HG03097 (cell line): ENCODE measurements around the gene FAM107A.

Source experiments
- ATAC-seq: cut with Tn5 transposase; IDR thresholded peaks from one replicate; pipeline ENCODE4 v1.9.1; 2021; ENCODE audit not compliant: unreplicated experiment, low FRiP score

The FAM107A gene

DNA sequence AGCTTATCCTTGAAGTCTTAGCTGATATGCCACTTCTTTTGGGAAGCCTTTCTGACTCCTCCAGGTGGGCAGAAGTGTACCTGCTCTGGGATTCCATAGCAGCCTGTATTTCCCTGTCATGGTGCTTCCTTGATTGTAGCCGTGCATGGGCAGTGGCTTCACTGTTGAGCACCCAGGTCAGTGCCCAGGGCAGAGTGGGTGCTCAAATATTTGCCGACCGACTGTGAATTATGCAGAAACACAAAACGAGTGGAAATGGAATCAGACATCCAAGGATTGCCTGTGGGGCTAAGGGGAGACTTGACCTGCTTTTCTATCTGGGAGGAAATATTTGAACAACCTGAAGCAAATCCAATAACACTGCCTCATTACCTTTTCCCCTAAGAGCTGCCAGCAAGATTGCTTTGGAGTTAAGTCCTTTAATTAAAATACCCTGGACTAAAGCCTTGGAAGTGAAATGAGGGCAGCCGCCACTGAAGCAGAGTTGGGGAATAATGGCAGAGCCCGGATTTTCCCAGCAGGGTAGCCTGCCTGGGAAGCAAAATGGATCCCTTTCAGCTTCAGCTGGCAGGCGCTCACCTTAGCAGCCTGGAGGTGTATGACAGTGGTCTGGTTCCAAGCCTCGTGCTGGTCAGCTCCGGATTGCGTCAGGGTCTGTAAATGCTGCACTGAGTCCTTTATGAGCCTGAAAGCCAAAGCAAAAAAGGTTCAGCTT lies 55.1 kb downstream of the FAM107A start:
- ATAC-seq, result no peak

DNA sequence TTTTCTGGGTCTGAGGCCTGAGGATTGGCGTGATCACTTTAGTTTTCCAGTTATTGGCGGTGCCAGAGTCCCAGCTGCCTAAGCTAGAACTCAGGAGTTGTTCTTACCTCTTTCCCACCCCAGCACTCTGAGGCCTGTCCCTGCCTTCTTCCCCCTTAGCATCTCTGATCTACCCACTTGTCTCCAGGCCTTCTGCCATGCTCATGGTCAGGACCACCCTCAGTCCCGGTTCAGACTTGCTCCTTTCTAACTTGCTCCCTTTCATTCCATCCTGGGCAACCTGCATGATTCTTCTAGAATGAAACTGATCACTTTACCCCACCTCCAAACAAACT lies 55.9 kb downstream of the FAM107A start:
- ATAC-seq, result no peak

DNA sequence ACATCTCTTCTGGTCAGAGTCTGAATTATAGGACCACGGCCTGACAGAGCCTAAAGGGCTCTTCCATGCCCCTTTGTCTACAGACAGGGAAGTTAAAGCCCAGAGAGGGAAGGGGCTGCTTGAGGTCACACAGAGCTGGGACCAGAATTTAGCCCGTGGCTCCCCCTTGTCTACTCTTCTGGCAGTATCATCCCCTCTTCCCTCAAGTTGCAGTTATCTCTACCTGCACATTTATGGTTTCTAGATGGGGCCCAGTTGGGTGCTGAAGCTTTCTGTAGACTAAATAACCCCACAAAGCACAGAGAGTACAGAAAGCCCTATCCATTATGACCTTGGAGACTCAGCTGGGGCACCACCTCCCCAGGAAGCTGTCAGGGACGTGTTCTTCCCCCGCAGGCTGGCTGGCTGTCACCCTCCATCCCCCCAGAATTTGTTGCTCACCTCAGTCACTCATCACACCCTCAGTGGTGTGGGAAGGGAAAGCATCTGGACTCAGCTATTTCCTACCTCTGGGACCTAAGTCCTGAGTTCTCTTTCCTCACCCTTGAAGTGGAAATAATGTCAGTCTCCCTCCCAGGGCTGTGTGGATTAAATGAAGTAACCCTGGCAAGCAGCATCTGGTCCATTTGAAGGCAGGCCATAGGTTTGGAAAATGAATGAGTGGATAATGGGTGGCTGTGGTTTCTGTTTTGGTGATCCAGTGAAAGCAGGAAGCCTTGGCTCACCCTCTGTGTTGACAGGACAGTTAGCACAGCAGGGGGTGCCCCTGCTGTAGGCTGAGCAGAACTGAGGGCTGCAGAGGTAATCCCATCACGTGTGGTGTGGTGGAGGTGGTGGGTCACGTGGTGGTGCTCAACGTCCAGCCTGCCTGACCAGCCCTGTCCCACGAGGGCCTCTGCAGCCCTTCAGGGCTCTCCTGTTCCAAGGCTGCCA lies 56.5 kb downstream of the FAM107A start:
- no peak for ATAC-seq

GRCh38 chr3:58519668-58520402 lies 57.4 kb downstream of the FAM107A start:
- ATAC-seq, result no peak

DNA sequence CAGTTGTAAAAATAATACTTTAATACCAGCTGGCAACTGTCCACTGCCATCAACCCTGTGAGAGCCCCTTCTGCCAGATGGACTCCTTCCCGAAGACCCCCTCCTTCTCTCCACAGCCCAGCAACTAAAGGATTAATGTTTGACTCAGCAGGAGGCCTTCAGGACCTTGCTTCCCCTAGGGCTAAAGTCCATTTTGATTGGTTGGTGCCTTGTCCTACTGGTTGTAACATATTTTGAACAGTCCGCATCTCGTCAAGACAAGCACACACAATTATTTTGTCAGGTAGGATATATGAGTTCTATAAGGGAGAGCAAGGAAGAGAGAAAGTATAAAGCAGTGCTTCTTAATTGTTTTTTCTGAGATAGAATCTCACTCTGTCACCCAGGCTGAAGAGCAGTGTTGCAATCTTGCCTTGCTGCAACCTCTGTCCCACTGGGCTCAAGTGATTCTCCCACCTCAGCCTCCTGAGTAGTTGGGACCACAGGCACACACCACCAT lies 58.9 kb downstream of the FAM107A start:
- no peak for ATAC-seq

DNA sequence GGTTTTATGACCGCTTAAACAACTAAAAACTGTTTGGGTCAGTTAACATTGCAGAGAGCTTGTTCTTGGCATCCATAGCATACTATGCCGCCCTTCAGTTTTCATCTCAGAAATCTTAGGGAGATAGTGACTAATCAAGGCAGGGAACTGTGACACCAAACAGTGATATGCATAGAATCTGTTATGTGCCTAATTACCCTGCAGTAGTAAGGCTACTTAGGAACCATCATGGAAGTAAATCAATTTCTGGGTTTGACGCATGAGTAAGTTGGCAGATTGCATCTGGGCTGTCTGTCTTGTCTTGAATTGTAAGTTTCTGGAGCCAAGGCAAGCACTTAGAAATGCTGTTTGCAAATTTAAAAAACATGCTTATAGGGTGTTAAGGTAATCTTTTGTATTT lies 62.8 kb downstream of the FAM107A start:
- no peak for ATAC-seq
